GM12878 (cell line): ENCODE data around the gene YIF1B. TPM values are rescaled to one million over a fixed set of nuclear protein-coding genes. Genes with fewer than 3 reads are reported as not detected.

Experiments used
- ATAC-seq: fragments of 200-7000 bp; cut with Tn5 transposase; 3 replicates; pipeline ENCODE4 v1.9.1; 2020; ENCODE audit warnings: mild to moderate bottlenecking, moderate library complexity
- BruUV-seq: library from RNA; stranded (reverse); fragments of 400-500 nt; replicated peaks from 2 replicates; lab custom pipeline; 2021; lab: Mats Ljungman, UMichigan
- CTCF ChIA-PET: fragments of 300-600 bp; sonication (Branson Sonifier 250); formaldehyde crosslinking; extraction: SDS; loops from one replicate; lab custom pipeline; 2021; ENCODE audit warnings: inconsistent platforms; lab: Yijun Ruan, JAX
- POLR2A ChIA-PET: fragments of 350-600 bp; formaldehyde crosslinking; extraction: SDS; loops from one replicate; lab custom pipeline; 2021; ENCODE audit warnings: inconsistent platforms; lab: Charles Lee
- RAD21 ChIA-PET: fragments of 300-600 bp; sonication (Branson Sonifier 250); formaldehyde crosslinking; loops from one replicate; lab custom pipeline; 2023; ENCODE audit warnings: antibody characterized with exemption; ENCODE audit not compliant: unreplicated experiment; lab: Charles Lee
- SMC1A ChIA-PET: fragments of 300-600 bp; sonication (Branson Sonifier 250); formaldehyde crosslinking; loops from one replicate; lab custom pipeline; 2023; ENCODE audit not compliant: unreplicated experiment, uncharacterized antibody; lab: Charles Lee
- DNase-seq: peaks from one replicate; pipeline ENCODE4 v3.0.0-alpha.2; 2011; ENCODE audit warnings: low read depth, low spot score
- FAIRE-seq: peaks from 3 replicates; lab custom pipeline; 2011; peaks lifted over from hg19 to GRCh38; lab: Jason Lieb, UNC
- H2AFZ ChIP-seq: 2 replicates; pipeline ENCODE4 v1.6.0; 2011; ENCODE audit warnings: low read depth, low read length, control low read depth; ENCODE audit not compliant: control insufficient read depth
- H3K27ac ChIP-seq: 2 replicates; pipeline ENCODE4 v1.5.1; 2011; ENCODE audit warnings: control low read depth; ENCODE audit not compliant: control insufficient read depth, insufficient read depth
- H3K27me3 ChIP-seq, 2 experiments: replicated peaks in 1 of 2; 2 replicates each; pipeline versions ENCODE4 v1.6.0 to v1.6.1; 2011; ENCODE audit warnings: low read length in 1 of 2; ENCODE audit not compliant: control insufficient read depth in 2 of 2, insufficient read depth in 2 of 2
- H3K36me3 ChIP-seq, 2 experiments: 2 replicates each; pipeline ENCODE4 v1.5.1; 2011; ENCODE audit warnings: low read length in 1 of 2; ENCODE audit not compliant: control insufficient read depth in 2 of 2, insufficient read depth in 2 of 2
- H3K4me1 ChIP-seq: 2 replicates; pipeline ENCODE4 v1.6.1; 2011; ENCODE audit warnings: mild to moderate bottlenecking, low read length, moderate library complexity, mixed read lengths; ENCODE audit not compliant: control insufficient read depth, insufficient read depth
- H3K4me2 ChIP-seq: 2 replicates; pipeline ENCODE4 v1.6.0; 2011; ENCODE audit warnings: control low read depth; ENCODE audit not compliant: control insufficient read depth, insufficient read depth
- H3K4me3 ChIP-seq: fragments of 200-600 bp; sonication (generic); 2 replicates; pipeline ENCODE4 v1.5.1; 2016
- H3K79me2 ChIP-seq: 2 replicates; pipeline ENCODE4 v1.6.0; 2011; ENCODE audit warnings: low read length; ENCODE audit not compliant: control insufficient read depth, insufficient read depth
- H3K9ac ChIP-seq: 2 replicates; pipeline ENCODE4 v1.8.0; 2011; ENCODE audit warnings: low read length, control low read depth, mixed read lengths; ENCODE audit not compliant: control insufficient read depth, insufficient read depth
- H3K9me3 ChIP-seq: replicated peaks from 3 replicates; pipeline ENCODE4 v1.5.1; 2011; ENCODE audit warnings: mild to moderate bottlenecking, low read length; ENCODE audit not compliant: control insufficient read depth, insufficient read depth
- H4K20me1 ChIP-seq: 2 replicates; pipeline ENCODE4 v1.6.0; 2011; ENCODE audit not compliant: control insufficient read depth, insufficient read depth
- BCL11A ChIP-seq: IDR thresholded peaks from 2 replicates; pipeline ENCODE4 v1.6.1; 2011; ENCODE audit warnings: low read depth, low read length
- CBX3 ChIP-seq: fragments of 200-600 bp; sonication (generic); IDR thresholded peaks from 2 replicates; pipeline ENCODE4 v1.6.1; 2016; ENCODE audit warnings: low read depth, borderline replicate concordance
- EED ChIP-seq: sonication (generic); IDR thresholded peaks from 2 replicates; pipeline ENCODE4 v1.6.1; 2016; ENCODE audit warnings: antibody characterized with exemption, low read depth
- GABPA ChIP-seq: IDR thresholded peaks from 2 replicates; pipeline ENCODE4 v1.6.1; 2014; ENCODE audit warnings: antibody characterized with exemption, low read depth, mild to moderate bottlenecking, inconsistent platforms
- IRF3 ChIP-seq: fragments of 450-650 bp; IDR thresholded peaks from 2 replicates; pipeline ENCODE4 v1.6.1; 2014; ENCODE audit warnings: mild to moderate bottlenecking
- KLF5 ChIP-seq: fragments of 450-650 bp; IDR thresholded peaks from 2 replicates; pipeline ENCODE4 v1.6.1; 2014; ENCODE audit warnings: mild to moderate bottlenecking; ENCODE audit not compliant: partially characterized antibody
- NFIC ChIP-seq: IDR thresholded peaks from 2 replicates; pipeline ENCODE4 v1.6.1; 2012; ENCODE audit warnings: low read depth, mild to moderate bottlenecking, inconsistent platforms, low read length, moderate library complexity
- NR2F1 ChIP-seq: fragments of 450-650 bp; conservative IDR thresholded peaks from 2 replicates; pipeline ENCODE4 v1.6.1; 2017; ENCODE audit warnings: mild to moderate bottlenecking
- NRF1 ChIP-seq: conservative IDR thresholded peaks from 2 replicates; pipeline ENCODE4 v1.6.1; 2011; ENCODE audit warnings: mild to moderate bottlenecking, low read depth, low read length, improper control_type of control experiment
- PML ChIP-seq: IDR thresholded peaks from 2 replicates; pipeline ENCODE4 v1.6.1; 2012; ENCODE audit warnings: low read length, inconsistent platforms
- RELB ChIP-seq: fragments of 450-650 bp; IDR thresholded peaks from 2 replicates; pipeline ENCODE4 v1.6.1; 2017; ENCODE audit warnings: low read depth, mild to moderate bottlenecking, moderate library complexity
- SUPT20H ChIP-seq: IDR thresholded peaks from 2 replicates; pipeline ENCODE4 v1.6.1; 2011; ENCODE audit warnings: low read depth, mild to moderate bottlenecking, low read length, moderate library complexity, borderline replicate concordance; ENCODE audit not compliant: control insufficient read depth
- TCF12 ChIP-seq: IDR thresholded peaks from 2 replicates; pipeline ENCODE4 v1.6.1; 2011; ENCODE audit warnings: low read depth, mild to moderate bottlenecking, low read length
- WGBS: methylation state at CpG from one replicate; pipeline ENCODE4 v1.1.6; 2016; ENCODE audit warnings: low lambda C conversion rate; ENCODE audit not compliant: insufficient replicate concordance, insufficient coverage; ENCODE audit errors: missing lambda C conversion rate; 5-methylcytosine and 5-hydroxymethylcytosine counted together
- in situ Hi-C: fragments of 300-500 bp; cut with MboI; formaldehyde crosslinking; loops from 9 replicates; pipeline ENCODE4 v1.14.3; 2018; ENCODE audit warnings: mixed read lengths
- intact Hi-C: fragments of 100-400 bp; cut with micrococcal nuclease; formaldehyde crosslinking; loops from one replicate; pipeline ENCODE4 v1.14.2; 2022; ENCODE audit not compliant: unreplicated experiment
- polyA plus RNA-seq, 11 experiments: library from polyadenylated mRNA; depleted of rRNA in 4 of 11; unstranded in 6 of 11; stranded (reverse) in 5 of 11; fragments of >200 nt; fragmentation: Nextera tagmentation in 4 of 11; fragmentation: Illumina TruSeq in 1 of 11; extraction: Ambion mirVana in 4 of 11; extraction: Trizol in 1 of 11; gene quantifications; 1 replicate in 1 of 11; 2 replicates in 10 of 11; pipeline versions ENCODE4 v1.2.1 to v1.2.3, GENCODE V29; 2011 to 2016; ENCODE audit warnings: inconsistent platforms in 2 of 11, missing spikeins in 2 of 11, low read depth in 1 of 11
- total RNA-seq, 4 experiments: library from RNA; depleted of rRNA in 3 of 4; stranded (reverse); fragments of >200 nt in 3 of 4; fragmentation: Illumina TruSeq in 1 of 4; extraction: Trizol in 1 of 4; gene quantifications; 2 replicates each; pipeline versions ENCODE4 v1.2.1 to v1.2.3, GENCODE V29; 2013 to 2021

The YIF1B gene
- total and polyA plus RNA-seq, 10 of the 15 experiments (the other 5 are each of a cell fraction or from before 2014, with no cell fraction given), result 1.3 to 106 (median 53.5) TPM

DNA sequence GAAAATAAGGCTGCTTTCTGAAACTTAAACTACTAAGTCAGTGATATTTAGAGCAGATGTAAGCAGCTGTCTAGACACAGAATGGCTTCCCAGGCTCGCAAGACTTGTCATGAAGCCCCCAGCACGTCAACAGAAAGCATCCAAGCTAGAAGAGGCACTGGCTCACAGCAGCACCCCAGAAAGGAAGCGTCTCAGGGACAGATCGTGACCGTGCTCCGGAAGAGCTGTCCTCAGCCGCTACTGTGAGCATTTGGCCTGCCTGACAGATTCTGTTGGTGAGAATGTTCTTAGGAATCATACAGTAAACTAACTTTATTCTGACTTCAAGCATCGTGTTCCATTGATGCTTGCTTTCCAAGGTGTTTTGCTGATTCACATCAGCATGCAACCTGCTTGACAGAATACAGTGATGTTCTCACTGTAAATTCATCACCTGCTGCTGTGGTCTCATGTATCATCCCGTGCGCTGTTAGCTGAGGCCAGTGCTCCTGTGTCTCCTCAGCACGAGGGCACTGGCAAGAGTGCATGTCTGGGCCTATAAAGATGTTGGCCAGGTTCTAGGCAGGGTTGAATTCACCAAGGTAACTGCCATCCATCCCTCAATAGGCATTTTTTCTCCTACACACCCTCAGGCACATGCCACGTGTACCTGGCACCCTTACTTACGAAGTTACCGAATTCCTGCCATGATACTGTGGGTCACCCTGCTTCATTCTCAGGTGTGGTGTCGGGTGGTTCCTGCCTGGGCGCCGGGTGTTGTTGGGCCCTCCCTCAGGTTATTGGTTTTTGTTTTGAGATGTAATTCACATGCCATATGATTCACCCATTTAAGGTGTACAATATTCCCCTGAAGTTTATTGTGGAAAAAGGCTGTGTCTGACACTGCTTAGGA, 35.5 kb downstream of the YIF1B start:
- no peaks in the 10 kb centered on the region for H3K36me3 ChIP-seq
- SMC1A ChIA-PET, result no interaction called here
- RAD21 ChIA-PET, result no interaction called here
- intact Hi-C loops, result no loop called here
- DNase-seq (no peak), ATAC-seq (no peak), FAIRE-seq (no peak)
- no peaks in the 10 kb centered on the region; a peak in 1 of 4 replicates for H3K27me3 ChIP-seq
- no peak overlapping the region for H3K4me2 ChIP-seq
- WGBS, result 61% methylated on average over 17 of the region's 17 CpGs
- BruUV-seq, result no TSS peak
- H3K4me1 ChIP-seq, result peaks cover 8% of the 10 kb centered on the region
- in situ Hi-C loops, result no loop called here
- no peaks in the 10 kb centered on the region for H4K20me1 ChIP-seq
- H2AFZ ChIP-seq, result no peak overlapping the region
- no peak overlapping the region for H3K27ac ChIP-seq
- no peak overlapping the region for H3K9ac ChIP-seq
- POLR2A ChIA-PET, result no interaction called here
- H3K4me3 ChIP-seq, result no peak overlapping the region
- no peaks in the 10 kb centered on the region for H3K9me3 ChIP-seq
- H3K79me2 ChIP-seq, result no peaks in the 10 kb centered on the region
- CTCF ChIA-PET, result no interaction called here
- TF ChIP-seq IRF3, result no peak
- no peak for TF ChIP-seq TCF12
- TF ChIP-seq NFIC, result no peak
- no peak for TF ChIP-seq NRF1

GRCh38 chr19:38278751-38279150, 37.0 kb downstream of the YIF1B start:
- 12% methylated on average over 2 of the region's 2 CpGs for WGBS
- H3K4me1 ChIP-seq, result no peaks in the 10 kb centered on the region
- DNase-seq, result no peak
- intact Hi-C loops (no loop called here), in situ Hi-C loops (no loop called here)
- H3K27me3 ChIP-seq, result no peaks in the 10 kb centered on the region; a peak in 1 of 4 replicates
- no peak overlapping the region for H3K27ac ChIP-seq
- ATAC-seq, result no peak
- ChIA-PET POLR2A (no interaction called here), SMC1A (no interaction called here), RAD21 (no interaction called here), CTCF (interaction anchor here (1.0 kb wide), 1 partner anchor 44 kb away, joined by 3 read pairs; no protein-coding TSS in a partner anchor)
- H3K4me3 ChIP-seq, result no peak overlapping the region
- H4K20me1 ChIP-seq, result no peaks in the 10 kb centered on the region
- no peak for FAIRE-seq
- H3K4me2 ChIP-seq, result no peak overlapping the region
- no peaks in the 10 kb centered on the region for H3K79me2 ChIP-seq
- no peaks in the 10 kb centered on the region for H3K9me3 ChIP-seq
- no peak overlapping the region for H2AFZ ChIP-seq
- no peak for TF ChIP-seq CBX3
- no peak for TF ChIP-seq GABPA
- TF ChIP-seq KLF5, result no peak
- no peak for TF ChIP-seq RELB
- no peak for TF ChIP-seq SUPT20H
- no peak for TF ChIP-seq BCL11A
- TF ChIP-seq EED, result no peak
- TF ChIP-seq PML, result no peak
- no peak for TF ChIP-seq NR2F1
- TF ChIP-seq, all 136 proteins: peak for 0
- Histone ChIP-seq H3K9ac (no peak overlapping the region), H3K36me3 (no peaks in the 10 kb centered on the region)
- no TSS peak for BruUV-seq
